ENCODE data around the gene KRTAP10-11. TPM values are rescaled to one million over a fixed set of nuclear protein-coding genes. Genes with fewer than 3 reads are reported as not detected.
A peak's percentile ranks its signal among the peaks of the same experiment; 100 is the strongest.

Gene KRTAP10-11
- total RNA-seq, 5 donors from 2014 or later (not counting 1 experiment from before 2014, with no cell fraction given): not detected

GRCh38 chr21:44644878-44645277 lies 1.3 kb upstream of the KRTAP10-11 start:
- ATAC-seq (replicated peaks in 1 of 4): no peak
- Histone ChIP-seq H3K36me3 (ENCODE audit: control insufficient read depth in 2 of 2, extremely low read depth in 1 of 2, insufficient read depth in 1 of 2, low read length in 1 of 2) (no peaks in the 10 kb centered on the region), H3K4me3 (ENCODE audit: control insufficient read depth in 1 of 2, extremely low read depth in 1 of 2, low read length in 1 of 2) (no peak overlapping the region), H3K27ac (ENCODE audit: low read length) (no peak overlapping the region), H3K4me1 (ENCODE audit: control insufficient read depth in 1 of 2, extremely low read depth in 1 of 2, insufficient read depth in 2 of 2, low read length in 2 of 2) (no peaks in the 10 kb centered on the region), H3K27me3 (replicated peaks in 1 of 2; ENCODE audit: control insufficient read depth in 2 of 2, extremely low read depth in 1 of 2, insufficient read depth in 2 of 2, low read length in 1 of 2) (peaks cover 0 to 7% of the 10 kb centered on the region in 2 experiments), H3K9me3 (no peaks in the 10 kb centered on the region)
- ChIA-PET POLR2A (interaction anchor here in 1 of 2 donors (0.6 kb wide), 1 partner anchor 67 kb away, joined by 4 read pairs; the partner anchor contains the start of gene TSPEAR), CTCF (interaction anchor here in 1 of 2 donors (0.6 kb wide), 1 partner anchor 14 kb away, joined by 3 read pairs; no protein-coding TSS in a partner anchor)
- no CpG with 5 or more reads among the region's 2 CpGs for WGBS (ENCODE audit: insufficient coverage)
- DNase-seq: no peak
- peaks cover 27 to 43% (median 35%) of the 10 kb centered on the region in 3 donors for H3K9me3 Mint-ChIP-seq
- H3K4me1 Mint-ChIP-seq: peaks cover 0 to 7% (median 5%) of the 10 kb centered on the region in 3 donors
- peaks cover 0 to 9% of the 10 kb centered on the region in 2 donors for H3K27me3 Mint-ChIP-seq
- no peak overlapping the region for H3K27ac Mint-ChIP-seq
- peaks cover 8% of the 10 kb centered on the region for H3K36me3 Mint-ChIP-seq
- no peak overlapping the region for H3K4me3 Mint-ChIP-seq

- POLR2A ChIA-PET: interaction anchor here in 1 of 2 donors (0.5 kb wide), 1 partner anchor 19 kb away, joined by 5 read pairs; no protein-coding TSS in a partner anchor
- H3K9me3 Mint-ChIP-seq: peaks cover 16 to 25% (median 25%) of the 10 kb centered on the region in 3 donors
- H3K4me3 ChIP-seq (ENCODE audit: control insufficient read depth in 1 of 2, extremely low read depth in 1 of 2, low read length in 1 of 2): no peak overlapping the region
- H3K4me1 ChIP-seq (ENCODE audit: control insufficient read depth in 1 of 2, extremely low read depth in 1 of 2, insufficient read depth in 2 of 2, low read length in 2 of 2): peaks cover 0 to 4% of the 10 kb centered on the region in 2 experiments
- whole genome bisulfite sequencing (ENCODE audit: insufficient coverage): 74% methylated on average over 8 of the region's 8 CpGs
- H3K9me3 ChIP-seq: no peaks in the 10 kb centered on the region
- H3K27me3 Mint-ChIP-seq: no peaks in the 10 kb centered on the region
- no peak for DNase-seq
- CTCF ChIA-PET: no interaction called here
- no peaks in the 10 kb centered on the region for H3K36me3 ChIP-seq (ENCODE audit: control insufficient read depth in 2 of 2, extremely low read depth in 1 of 2, insufficient read depth in 1 of 2, low read length in 1 of 2)
- H3K27ac Mint-ChIP-seq: no peak overlapping the region
- H3K27me3 ChIP-seq (replicated peaks in 1 of 2; ENCODE audit: control insufficient read depth in 2 of 2, extremely low read depth in 1 of 2, insufficient read depth in 2 of 2, low read length in 1 of 2): no peaks in the 10 kb centered on the region
- H3K4me1 Mint-ChIP-seq: peaks cover 0 to 8% (median 7%) of the 10 kb centered on the region in 3 donors
- ATAC-seq (replicated peaks in 1 of 4): no peak
- no peak overlapping the region for H3K4me3 Mint-ChIP-seq
- H3K27ac ChIP-seq (ENCODE audit: low read length): no peak overlapping the region
- H3K36me3 Mint-ChIP-seq: peaks cover 8% of the 10 kb centered on the region
Observed at GRCh38 chr21:44647222-44647552, 973 bp downstream of the KRTAP10-11 start.

- peaks cover 6 to 17% (median 11%) of the 10 kb centered on the region in 3 donors for H3K4me1 Mint-ChIP-seq
- H3K36me3 Mint-ChIP-seq: peaks cover 8% of the 10 kb centered on the region
- Histone ChIP-seq H3K4me3 (ENCODE audit: control insufficient read depth in 1 of 2, extremely low read depth in 1 of 2, low read length in 1 of 2) (no peak overlapping the region), H3K27me3 (replicated peaks in 1 of 2; ENCODE audit: control insufficient read depth in 2 of 2, extremely low read depth in 1 of 2, insufficient read depth in 2 of 2, low read length in 1 of 2) (no peaks in the 10 kb centered on the region), H3K4me1 (ENCODE audit: control insufficient read depth in 1 of 2, extremely low read depth in 1 of 2, insufficient read depth in 2 of 2, low read length in 2 of 2) (peaks cover 0 to 9% of the 10 kb centered on the region in 2 experiments), H3K36me3 (ENCODE audit: control insufficient read depth in 2 of 2, extremely low read depth in 1 of 2, insufficient read depth in 1 of 2, low read length in 1 of 2) (no peaks in the 10 kb centered on the region), H3K27ac (ENCODE audit: low read length) (no peak overlapping the region), H3K9me3 (no peaks in the 10 kb centered on the region)
- WGBS (ENCODE audit: insufficient coverage): 84% methylated on average over 28 of the region's 33 CpGs
- ChIA-PET CTCF (no interaction called here), POLR2A (no interaction called here)
- DNase-seq: no peak
- ATAC-seq (replicated peaks in 1 of 4): no peak
- peaks cover 7 to 14% (median 14%) of the 10 kb centered on the region in 3 donors for H3K9me3 Mint-ChIP-seq
- no peak overlapping the region for H3K27ac Mint-ChIP-seq
- H3K4me3 Mint-ChIP-seq: no peak overlapping the region
- H3K27me3 Mint-ChIP-seq: no peaks in the 10 kb centered on the region
Observed at GRCh38 chr21:44648557-44649311, 2.5 kb downstream of the KRTAP10-11 start.

GRCh38 chr21:44649521-44650100 lies 3.4 kb downstream of the KRTAP10-11 start:
- Mint-ChIP-seq H3K36me3 (peaks cover 5% of the 10 kb centered on the region), H3K27me3 (no peaks in the 10 kb centered on the region), H3K9me3 (peaks cover 0 to 6% (median 5%) of the 10 kb centered on the region in 3 donors), H3K27ac (peak overlapping the region in 1 of 2 donors; percentile 64), H3K4me1 (peaks cover 14 to 26% (median 20%) of the 10 kb centered on the region in 3 donors), H3K4me3 (no peak overlapping the region)
- ATAC-seq (replicated peaks in 1 of 4) (no peak), DNase-seq (no peak)
- Histone ChIP-seq H3K4me1 (ENCODE audit: control insufficient read depth in 1 of 2, extremely low read depth in 1 of 2, insufficient read depth in 2 of 2, low read length in 2 of 2) (peaks cover 0 to 18% of the 10 kb centered on the region in 2 experiments), H3K27me3 (replicated peaks in 1 of 2; ENCODE audit: control insufficient read depth in 2 of 2, extremely low read depth in 1 of 2, insufficient read depth in 2 of 2, low read length in 1 of 2) (no peaks in the 10 kb centered on the region), H3K36me3 (ENCODE audit: control insufficient read depth in 2 of 2, extremely low read depth in 1 of 2, insufficient read depth in 1 of 2, low read length in 1 of 2) (no peaks in the 10 kb centered on the region), H3K27ac (ENCODE audit: low read length) (no peak overlapping the region), H3K4me3 (ENCODE audit: control insufficient read depth in 1 of 2, extremely low read depth in 1 of 2, low read length in 1 of 2) (no peak overlapping the region), H3K9me3 (no peaks in the 10 kb centered on the region)
- ChIA-PET POLR2A (no interaction called here), CTCF (no interaction called here)
- 98% methylated on average over 14 of the region's 18 CpGs for whole genome bisulfite sequencing (ENCODE audit: insufficient coverage)

- Histone ChIP-seq H3K4me1 (ENCODE audit: control insufficient read depth in 1 of 2, extremely low read depth in 1 of 2, insufficient read depth in 2 of 2, low read length in 2 of 2) (peaks cover 0 to 26% of the 10 kb centered on the region in 2 experiments), H3K9me3 (no peaks in the 10 kb centered on the region), H3K36me3 (ENCODE audit: control insufficient read depth in 2 of 2, extremely low read depth in 1 of 2, insufficient read depth in 1 of 2, low read length in 1 of 2) (no peaks in the 10 kb centered on the region), H3K27ac (ENCODE audit: low read length) (no peak overlapping the region), H3K4me3 (ENCODE audit: control insufficient read depth in 1 of 2, extremely low read depth in 1 of 2, low read length in 1 of 2) (no peak overlapping the region), H3K27me3 (replicated peaks in 1 of 2; ENCODE audit: control insufficient read depth in 2 of 2, extremely low read depth in 1 of 2, insufficient read depth in 2 of 2, low read length in 1 of 2) (no peaks in the 10 kb centered on the region)
- Mint-ChIP-seq H3K36me3 (no peaks in the 10 kb centered on the region), H3K27me3 (no peaks in the 10 kb centered on the region), H3K4me3 (no peak overlapping the region), H3K4me1 (peaks cover 21 to 34% (median 24%) of the 10 kb centered on the region in 3 donors), H3K9me3 (no peaks in the 10 kb centered on the region), H3K27ac (peak overlapping the region in 1 of 2 donors; percentile 63)
- ChIA-PET CTCF (no interaction called here), POLR2A (no interaction called here)
- no peak for ATAC-seq (replicated peaks in 1 of 4)
- 87% methylated on average over 14 of the region's 20 CpGs for WGBS (ENCODE audit: insufficient coverage)
- no peak for DNase-seq
Observed at GRCh38 chr21:44650265-44650972, 4.2 kb downstream of the KRTAP10-11 start.

GRCh38 chr21:44650973-44651675 lies 4.9 kb downstream of the KRTAP10-11 start:
- ChIA-PET CTCF (no interaction called here), POLR2A (interaction anchor here in 1 of 2 donors (0.5 to 0.8 kb wide), 2 partner anchors 35 to 1774 kb away, joined by 3 to 7 read pairs; no protein-coding TSS in a partner anchor)
- peaks cover 1% of the 10 kb centered on the region for H3K36me3 Mint-ChIP-seq
- no peaks in the 10 kb centered on the region for H3K9me3 ChIP-seq
- H3K4me1 ChIP-seq (ENCODE audit: control insufficient read depth in 1 of 2, extremely low read depth in 1 of 2, insufficient read depth in 2 of 2, low read length in 2 of 2): peaks cover 0 to 33% of the 10 kb centered on the region in 2 experiments
- DNase-seq: no peak
- peaks cover under 1% of the 10 kb centered on the region in 3 donors for H3K9me3 Mint-ChIP-seq
- no peak overlapping the region for H3K4me3 Mint-ChIP-seq
- 89% methylated on average over 11 of the region's 12 CpGs for WGBS (ENCODE audit: insufficient coverage)
- peaks cover 26 to 40% (median 27%) of the 10 kb centered on the region in 3 donors for H3K4me1 Mint-ChIP-seq
- no peak for ATAC-seq (replicated peaks in 1 of 4)
- H3K27ac ChIP-seq (ENCODE audit: low read length): no peak overlapping the region
- H3K27me3 ChIP-seq (replicated peaks in 1 of 2; ENCODE audit: control insufficient read depth in 2 of 2, extremely low read depth in 1 of 2, insufficient read depth in 2 of 2, low read length in 1 of 2): no peaks in the 10 kb centered on the region
- H3K36me3 ChIP-seq (ENCODE audit: control insufficient read depth in 2 of 2, extremely low read depth in 1 of 2, insufficient read depth in 1 of 2, low read length in 1 of 2): no peaks in the 10 kb centered on the region
- H3K27me3 Mint-ChIP-seq: no peaks in the 10 kb centered on the region
- H3K4me3 ChIP-seq (ENCODE audit: control insufficient read depth in 1 of 2, extremely low read depth in 1 of 2, low read length in 1 of 2): no peak overlapping the region
- peak overlapping the region in 1 of 2 donors; percentile 28 for H3K27ac Mint-ChIP-seq

All from T-cell (primary cell).